ENCODE results near the gene HSPB1.
"Not testable (repeated sequence)": the region's sequence is repeated elsewhere in the genome, so short reads cannot be mapped to it uniquely, and the experiment has no call there.

The HSPB1 gene

DNA sequence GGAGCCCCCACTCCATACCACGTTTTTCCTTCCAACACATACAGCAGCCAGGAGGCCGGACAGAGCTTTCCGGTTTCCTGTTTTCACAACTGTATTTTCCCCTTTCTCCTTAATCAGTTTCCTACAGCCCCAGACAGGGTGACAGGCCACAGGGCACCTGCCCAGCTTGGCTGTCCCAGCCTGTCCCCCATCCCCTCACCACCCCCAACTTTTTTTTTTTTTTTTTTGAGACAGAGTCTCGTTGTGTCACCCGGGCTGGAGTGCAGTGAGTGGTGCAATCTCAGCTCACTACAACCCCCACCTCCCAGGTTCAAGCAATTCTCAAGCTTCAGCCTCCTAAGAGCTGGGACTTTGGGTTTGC, 10.3 kb upstream of the HSPB1 start:
- H3K27me3 ChIP-seq (ENCODE audit: control insufficient read depth in 2 of 2, insufficient read depth in 2 of 2, low read length in 2 of 2), result no peaks in the 10 kb centered on the region
- peak overlapping the region; percentile 72 to 75 for H3K27ac ChIP-seq (ENCODE audit: low read depth in 2 of 2, low read length in 2 of 2)
- peaks cover 32 to 36% of the 10 kb centered on the region in 2 donors for H3K4me1 ChIP-seq (ENCODE audit: control insufficient read depth in 2 of 2, insufficient read depth in 2 of 2, low read length in 2 of 2)
- peak overlapping the region in 1 of 2 donors; percentile 55 for H3K9ac ChIP-seq (ENCODE audit: low read depth in 1 of 2, low read length in 2 of 2)
- peak overlapping the region; percentile 34 to 48 for H3K4me3 ChIP-seq (ENCODE audit: low read length in 2 of 2)
- no peaks in the 10 kb centered on the region for H3K9me3 ChIP-seq (ENCODE audit: control insufficient read depth in 2 of 2, low read length in 2 of 2)
- H3K36me3 ChIP-seq (ENCODE audit: control insufficient read depth in 2 of 2, insufficient read depth in 2 of 2, low read length in 2 of 2), result no peaks in the 10 kb centered on the region

DNA sequence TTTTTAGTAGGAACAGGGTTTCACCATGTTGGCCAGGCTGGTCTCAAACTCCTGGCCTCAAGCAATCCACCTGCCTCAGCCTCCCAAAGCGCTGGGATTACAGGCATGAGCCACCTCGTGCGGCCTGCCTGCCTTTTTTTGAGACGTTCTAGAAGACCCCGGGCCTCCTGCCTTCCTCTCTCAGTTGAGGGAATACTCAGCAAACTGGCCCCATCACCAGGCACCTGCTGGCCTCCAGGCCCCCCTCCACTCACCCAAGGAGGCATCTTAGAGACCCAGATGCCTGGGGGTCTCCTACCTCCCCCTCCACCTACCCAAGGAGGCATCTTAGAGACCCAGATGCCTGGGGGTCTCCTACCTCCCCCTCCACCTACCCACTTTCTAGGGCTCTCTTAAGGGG, 9.6 kb upstream of the HSPB1 start:
- peak overlapping the region in 1 of 2 donors; percentile 45 for H3K9ac ChIP-seq (ENCODE audit: low read depth in 1 of 2, low read length in 2 of 2)
- H3K27ac ChIP-seq (ENCODE audit: low read depth in 2 of 2, low read length in 2 of 2), result peak overlapping the region; percentile 89 to 90
- not testable (repeated sequence) for H3K9me3 ChIP-seq (ENCODE audit: control insufficient read depth in 2 of 2, low read length in 2 of 2); H3K4me3 ChIP-seq (ENCODE audit: low read length in 2 of 2); H3K27me3 ChIP-seq (ENCODE audit: control insufficient read depth in 2 of 2, insufficient read depth in 2 of 2, low read length in 2 of 2); H3K36me3 ChIP-seq (ENCODE audit: control insufficient read depth in 2 of 2, insufficient read depth in 2 of 2, low read length in 2 of 2)
- H3K4me1 ChIP-seq (ENCODE audit: control insufficient read depth in 2 of 2, insufficient read depth in 2 of 2, low read length in 2 of 2), result peaks cover 38 to 42% of the 10 kb centered on the region in 2 donors

DNA sequence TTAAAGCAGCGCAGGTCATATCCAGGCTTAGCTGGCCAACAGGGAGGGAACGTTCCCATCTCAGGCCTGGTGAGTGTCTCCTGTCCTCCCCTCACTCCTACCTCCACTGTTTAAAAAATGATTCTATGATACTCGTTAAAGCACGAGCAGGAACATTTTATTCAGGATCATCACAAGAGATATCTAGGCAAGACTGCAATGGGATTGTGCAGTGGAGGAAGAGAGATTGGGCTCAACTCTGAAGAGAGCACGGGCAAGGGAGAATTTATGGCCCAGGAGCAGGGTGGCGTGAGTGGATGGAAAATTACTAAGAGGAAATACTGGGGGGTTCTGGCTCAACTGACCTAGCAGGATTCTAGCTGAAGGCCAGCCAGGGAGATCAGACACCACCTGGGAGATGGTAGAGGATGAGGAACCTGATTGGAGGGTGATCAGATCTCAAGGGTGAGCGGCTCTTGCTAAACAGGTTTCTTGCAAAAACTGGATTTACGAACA, 9.0 kb upstream of the HSPB1 start:
- Histone ChIP-seq H3K4me1 (ENCODE audit: control insufficient read depth in 2 of 2, insufficient read depth in 2 of 2, low read length in 2 of 2) (peaks cover 38 to 42% of the 10 kb centered on the region in 2 donors), H3K27me3 (ENCODE audit: control insufficient read depth in 2 of 2, insufficient read depth in 2 of 2, low read length in 2 of 2) (no peaks in the 10 kb centered on the region), H3K36me3 (ENCODE audit: control insufficient read depth in 2 of 2, insufficient read depth in 2 of 2, low read length in 2 of 2) (no peaks in the 10 kb centered on the region), H3K9me3 (ENCODE audit: control insufficient read depth in 2 of 2, low read length in 2 of 2) (no peaks in the 10 kb centered on the region), H3K9ac (ENCODE audit: low read depth in 1 of 2, low read length in 2 of 2) (peak overlapping the region in 1 of 2 donors; percentile 45), H3K27ac (ENCODE audit: low read depth in 2 of 2, low read length in 2 of 2) (peak overlapping the region; percentile 89 to 90), H3K4me3 (ENCODE audit: low read length in 2 of 2) (no peak overlapping the region)

DNA sequence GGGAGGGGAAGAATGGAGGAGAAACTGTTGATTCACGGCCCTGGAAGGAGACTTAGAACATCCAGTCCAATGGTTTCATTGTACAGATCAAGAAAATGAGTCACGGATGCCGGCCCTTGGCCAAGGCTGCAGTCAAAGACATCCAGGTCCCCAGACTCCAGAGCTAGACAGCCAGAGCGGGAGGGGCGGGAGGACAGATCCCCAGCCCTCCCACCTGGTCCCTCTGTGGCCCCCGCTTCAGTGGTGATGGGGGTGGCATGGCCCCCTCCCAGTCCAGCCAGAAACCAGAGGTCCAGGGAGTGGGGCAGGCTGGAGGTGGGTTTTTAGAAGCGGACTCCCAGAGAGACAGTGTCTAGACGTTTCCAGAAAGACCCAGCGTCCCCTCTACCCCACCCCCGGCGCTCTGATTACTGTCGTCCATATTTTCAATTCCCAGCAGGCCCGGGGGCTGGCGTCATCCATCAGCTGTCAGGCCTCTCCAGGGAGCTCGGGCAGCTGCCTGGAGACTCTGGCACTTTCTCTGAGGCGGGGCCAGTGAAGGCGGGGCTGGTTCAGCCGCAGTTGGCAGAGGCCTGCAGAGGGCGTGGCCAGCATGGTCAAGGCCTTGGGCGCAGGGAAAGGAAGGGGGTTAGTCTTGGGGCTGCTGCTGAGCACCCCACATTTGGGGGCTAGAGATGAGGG, 8.0 kb upstream of the HSPB1 start:
- Histone ChIP-seq H3K9me3 (ENCODE audit: control insufficient read depth in 2 of 2, low read length in 2 of 2) (no peaks in the 10 kb centered on the region), H3K27me3 (ENCODE audit: control insufficient read depth in 2 of 2, insufficient read depth in 2 of 2, low read length in 2 of 2) (no peaks in the 10 kb centered on the region), H3K4me3 (ENCODE audit: low read length in 2 of 2) (peak overlapping the region in 1 of 2 donors; percentile 43), H3K4me1 (ENCODE audit: control insufficient read depth in 2 of 2, insufficient read depth in 2 of 2, low read length in 2 of 2) (peaks cover 40 to 42% of the 10 kb centered on the region in 2 donors), H3K36me3 (ENCODE audit: control insufficient read depth in 2 of 2, insufficient read depth in 2 of 2, low read length in 2 of 2) (no peaks in the 10 kb centered on the region), H3K9ac (ENCODE audit: low read depth in 1 of 2, low read length in 2 of 2) (peak overlapping the region; percentile 63 to 65), H3K27ac (ENCODE audit: low read depth in 2 of 2, low read length in 2 of 2) (peak overlapping the region; percentile 89 to 90)

DNA sequence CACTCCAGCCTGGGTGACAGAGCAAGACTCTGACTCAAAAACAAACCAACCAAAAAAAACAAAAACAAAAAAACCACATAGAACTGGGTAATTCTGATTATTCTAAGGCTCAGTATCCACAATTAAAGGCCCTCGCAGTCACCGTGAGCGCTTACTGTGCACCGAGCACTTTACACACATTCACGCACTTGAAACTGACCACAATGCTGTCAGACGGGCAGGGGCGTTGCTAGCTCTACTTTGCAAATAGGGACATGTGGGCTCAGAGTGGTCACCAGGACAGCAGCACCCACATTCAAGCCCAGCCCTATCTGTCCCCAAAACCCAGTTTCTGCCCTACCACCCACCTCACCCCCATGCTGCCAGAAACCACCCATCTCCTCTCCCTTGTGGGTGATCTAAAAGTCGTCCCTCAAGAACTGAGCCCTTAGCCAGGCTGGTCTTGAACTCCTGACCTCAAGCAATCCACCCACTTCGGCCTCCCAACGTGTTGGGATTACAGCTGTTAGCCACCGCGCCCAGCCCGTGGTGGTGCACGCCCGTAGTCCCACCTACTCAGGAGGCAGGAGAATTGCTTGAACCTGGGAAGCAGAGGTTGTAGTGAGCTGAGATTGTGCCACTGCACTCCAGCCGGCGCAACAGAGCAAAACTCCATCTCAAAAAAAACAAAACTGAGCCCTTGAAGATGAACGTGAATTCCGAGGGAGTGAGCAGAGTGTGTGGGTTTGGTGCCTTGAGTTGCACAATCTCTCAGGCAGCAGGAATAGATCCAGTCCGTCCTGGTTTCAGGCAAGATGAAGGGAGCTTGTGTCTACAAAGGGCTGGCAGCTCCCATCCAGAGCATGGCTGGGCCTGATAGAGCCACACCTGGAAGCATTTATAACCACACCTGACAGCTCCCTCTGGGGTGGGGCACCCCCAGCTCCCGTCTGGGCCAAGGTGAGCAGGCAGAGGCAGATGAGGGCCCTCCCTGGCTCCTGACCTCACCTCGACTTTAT, 5.4 kb upstream of the HSPB1 start:
- H3K4me3 ChIP-seq (ENCODE audit: low read length in 2 of 2), result peak overlapping the region; percentile 14 to 22
- no peaks in the 10 kb centered on the region for H3K9me3 ChIP-seq (ENCODE audit: control insufficient read depth in 2 of 2, low read length in 2 of 2)
- H3K36me3 ChIP-seq (ENCODE audit: control insufficient read depth in 2 of 2, insufficient read depth in 2 of 2, low read length in 2 of 2), result no peaks in the 10 kb centered on the region
- peaks cover 36 to 37% of the 10 kb centered on the region in 2 donors for H3K4me1 ChIP-seq (ENCODE audit: control insufficient read depth in 2 of 2, insufficient read depth in 2 of 2, low read length in 2 of 2)
- H3K27me3 ChIP-seq (ENCODE audit: control insufficient read depth in 2 of 2, insufficient read depth in 2 of 2, low read length in 2 of 2), result no peaks in the 10 kb centered on the region
- H3K9ac ChIP-seq (ENCODE audit: low read depth in 1 of 2, low read length in 2 of 2), result peak overlapping the region; percentile 58 to 69
- peak overlapping the region; percentile 89 to 95 for H3K27ac ChIP-seq (ENCODE audit: low read depth in 2 of 2, low read length in 2 of 2)

DNA sequence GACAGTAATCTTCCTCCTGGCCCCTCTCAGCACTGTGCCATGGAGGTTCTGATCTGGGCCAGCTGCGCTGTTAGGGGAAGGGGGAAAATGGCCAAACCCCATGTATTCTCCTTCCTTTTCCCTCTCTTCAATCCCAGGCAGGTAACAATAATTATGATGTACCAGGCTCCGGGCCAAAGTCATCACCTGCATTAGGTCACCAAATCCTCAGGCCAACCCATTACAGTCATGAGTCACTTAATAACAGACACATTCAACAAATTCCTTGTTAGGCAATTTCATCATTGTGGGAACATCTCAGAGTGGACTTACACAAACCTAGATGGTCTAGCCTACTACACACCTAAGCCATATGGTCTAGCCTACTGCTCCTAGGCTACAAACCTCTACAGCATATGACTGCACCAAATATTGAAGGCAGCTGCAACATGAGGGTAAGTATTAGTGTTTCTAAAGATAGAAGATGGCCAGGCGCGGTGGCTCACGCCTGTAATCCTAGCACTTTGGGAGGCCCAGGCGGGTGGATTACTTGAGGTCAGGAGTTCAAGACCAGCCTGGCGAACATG, 2.2 kb upstream of the HSPB1 start:
- H3K4me3 ChIP-seq (ENCODE audit: low read length in 2 of 2), result no peak overlapping the region
- H3K36me3 ChIP-seq (ENCODE audit: control insufficient read depth in 2 of 2, insufficient read depth in 2 of 2, low read length in 2 of 2), result no peaks in the 10 kb centered on the region
- no peak overlapping the region for H3K9ac ChIP-seq (ENCODE audit: low read depth in 1 of 2, low read length in 2 of 2)
- H3K9me3 ChIP-seq (ENCODE audit: control insufficient read depth in 2 of 2, low read length in 2 of 2), result no peaks in the 10 kb centered on the region
- H3K4me1 ChIP-seq (ENCODE audit: control insufficient read depth in 2 of 2, insufficient read depth in 2 of 2, low read length in 2 of 2), result peaks cover 24 to 26% of the 10 kb centered on the region in 2 donors
- H3K27me3 ChIP-seq (ENCODE audit: control insufficient read depth in 2 of 2, insufficient read depth in 2 of 2, low read length in 2 of 2), result no peaks in the 10 kb centered on the region
- H3K27ac ChIP-seq (ENCODE audit: low read depth in 2 of 2, low read length in 2 of 2), result peak overlapping the region in 1 of 2 donors; percentile 30

DNA sequence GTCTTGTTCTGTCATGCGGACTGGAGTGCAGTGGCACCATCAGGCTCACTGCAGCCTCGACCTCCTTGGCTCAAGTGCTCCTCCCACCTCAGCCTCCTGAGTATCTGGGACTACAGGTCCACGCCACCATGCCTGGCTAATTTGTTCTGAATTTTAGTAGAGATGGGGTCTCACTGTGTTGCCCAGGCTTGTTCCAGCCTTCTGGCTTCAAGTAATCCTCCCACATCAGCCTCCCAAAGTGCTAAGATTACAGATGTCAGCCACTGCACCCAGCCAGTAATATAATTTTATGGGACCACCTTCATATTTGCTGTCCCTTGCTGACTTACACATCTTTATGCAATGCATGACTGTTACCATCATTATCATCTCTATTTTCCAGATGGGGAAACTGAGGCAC, 1.5 kb upstream of the HSPB1 start:
- no peak overlapping the region for H3K27ac ChIP-seq (ENCODE audit: low read depth in 2 of 2, low read length in 2 of 2)
- H3K36me3 ChIP-seq (ENCODE audit: control insufficient read depth in 2 of 2, insufficient read depth in 2 of 2, low read length in 2 of 2), result no peaks in the 10 kb centered on the region
- peaks cover 20 to 24% of the 10 kb centered on the region in 2 donors for H3K4me1 ChIP-seq (ENCODE audit: control insufficient read depth in 2 of 2, insufficient read depth in 2 of 2, low read length in 2 of 2)

DNA sequence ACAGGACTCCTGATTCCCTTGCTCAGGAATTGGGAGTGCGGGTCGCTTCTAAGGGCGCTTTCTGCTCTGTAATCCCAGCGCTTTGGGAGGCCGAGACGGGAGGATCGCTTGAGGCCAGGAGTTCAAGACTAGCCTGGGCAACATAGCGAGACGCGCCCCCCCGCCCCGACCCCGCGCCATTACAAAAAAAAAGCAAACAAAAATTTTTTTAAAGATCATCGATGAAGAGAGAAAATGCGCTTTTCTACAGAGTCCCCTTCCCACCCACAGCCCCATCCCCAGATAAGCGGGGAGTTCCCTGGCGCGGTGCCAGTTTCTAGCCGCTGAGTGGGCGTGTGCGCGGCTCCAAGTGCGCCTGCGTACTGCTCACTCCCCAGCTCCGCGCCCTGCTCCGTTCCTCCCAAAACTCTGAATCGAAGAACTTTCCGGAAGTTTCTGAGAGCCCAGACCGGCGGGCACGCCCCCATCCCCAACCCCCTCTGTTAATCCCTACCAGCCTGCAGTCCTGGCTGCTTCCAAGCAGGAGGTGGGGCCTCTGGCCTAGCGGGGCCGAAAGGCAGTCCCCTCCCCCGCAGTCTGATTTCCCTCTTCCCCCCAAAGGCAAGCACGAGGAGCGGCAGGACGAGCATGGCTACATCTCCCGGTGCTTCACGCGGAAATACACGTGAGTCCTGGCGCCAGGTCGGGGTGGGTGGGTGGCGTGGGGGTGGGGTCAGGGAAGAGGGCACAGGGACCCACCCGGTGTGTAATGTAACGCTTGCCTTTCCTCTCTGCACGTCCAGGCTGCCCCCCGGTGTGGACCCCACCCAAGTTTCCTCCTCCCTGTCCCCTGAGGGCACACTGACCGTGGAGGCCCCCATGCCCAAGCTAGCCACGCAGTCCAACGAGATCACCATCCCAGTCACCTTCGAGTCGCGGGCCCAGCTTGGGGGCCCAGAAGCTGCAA, 1.0 kb downstream of the HSPB1 start:
- Histone ChIP-seq H3K4me3 (ENCODE audit: low read length in 2 of 2) (peak overlapping the region; percentile 76 to 82), H3K4me1 (ENCODE audit: control insufficient read depth in 2 of 2, insufficient read depth in 2 of 2, low read length in 2 of 2) (peaks cover 13% of the 10 kb centered on the region in 2 donors), H3K27ac (ENCODE audit: low read depth in 2 of 2, low read length in 2 of 2) (peak overlapping the region; percentile 94 to 98), H3K9ac (ENCODE audit: low read depth in 1 of 2, low read length in 2 of 2) (peak overlapping the region; percentile 70 to 97), H3K36me3 (ENCODE audit: control insufficient read depth in 2 of 2, insufficient read depth in 2 of 2, low read length in 2 of 2) (no peaks in the 10 kb centered on the region), H3K27me3 (ENCODE audit: control insufficient read depth in 2 of 2, insufficient read depth in 2 of 2, low read length in 2 of 2) (no peaks in the 10 kb centered on the region), H3K9me3 (ENCODE audit: control insufficient read depth in 2 of 2, low read length in 2 of 2) (no peaks in the 10 kb centered on the region)

More for the DNA sequence above, 1.5 kb upstream of the HSPB1 start:
- Histone ChIP-seq H3K27me3 (ENCODE audit: control insufficient read depth in 2 of 2, insufficient read depth in 2 of 2, low read length in 2 of 2) (no peaks in the 10 kb centered on the region), H3K9ac (ENCODE audit: low read depth in 1 of 2, low read length in 2 of 2) (no peak overlapping the region), H3K9me3 (ENCODE audit: control insufficient read depth in 2 of 2, low read length in 2 of 2) (no peaks in the 10 kb centered on the region), H3K4me3 (ENCODE audit: low read length in 2 of 2) (no peak overlapping the region)

DNA sequence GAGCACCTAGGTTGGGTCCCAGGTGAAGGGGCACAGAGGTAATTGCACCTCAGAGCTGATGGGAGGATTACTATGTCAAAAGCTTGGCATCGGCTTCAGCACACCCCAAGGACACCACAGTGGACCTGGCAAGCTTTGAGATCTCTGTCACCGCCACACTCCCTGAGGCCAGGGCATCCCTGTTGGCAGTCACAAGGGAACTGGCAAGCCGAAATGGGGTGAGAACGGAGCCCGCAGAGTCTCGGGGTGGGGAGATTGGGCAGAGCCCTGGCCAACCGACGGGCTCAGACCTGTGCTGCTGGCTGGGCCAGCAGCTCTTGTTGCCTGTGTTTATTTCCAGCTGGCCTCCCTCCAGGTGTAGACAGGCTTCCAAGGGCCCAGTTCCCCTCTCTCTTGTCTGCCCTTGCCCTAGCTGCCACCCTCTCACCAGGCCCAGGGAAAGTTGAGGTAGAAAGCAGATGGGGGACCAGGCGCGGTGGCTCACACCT, 2.5 kb downstream of the HSPB1 start:
- Histone ChIP-seq H3K4me1 (ENCODE audit: control insufficient read depth in 2 of 2, insufficient read depth in 2 of 2, low read length in 2 of 2) (peaks cover 11 to 13% of the 10 kb centered on the region in 2 donors), H3K9ac (ENCODE audit: low read depth in 1 of 2, low read length in 2 of 2) (no peak overlapping the region), H3K4me3 (ENCODE audit: low read length in 2 of 2) (no peak overlapping the region), H3K27ac (ENCODE audit: low read depth in 2 of 2, low read length in 2 of 2) (peak overlapping the region in 1 of 2 donors; percentile 17), H3K9me3 (ENCODE audit: control insufficient read depth in 2 of 2, low read length in 2 of 2) (no peaks in the 10 kb centered on the region), H3K36me3 (ENCODE audit: control insufficient read depth in 2 of 2, insufficient read depth in 2 of 2, low read length in 2 of 2) (no peaks in the 10 kb centered on the region), H3K27me3 (ENCODE audit: control insufficient read depth in 2 of 2, insufficient read depth in 2 of 2, low read length in 2 of 2) (no peaks in the 10 kb centered on the region)

All from mucosa of rectum (tissue), 2 donors.